B cell (primary cell): Measurements from ENCODE around the gene PHACTR1.

Experiments
- EZH2 ChIP-seq: IDR thresholded peaks from 2 replicates; pipeline ENCODE4 v1.6.1; 2012; ENCODE audit warnings: borderline replicate concordance, low read depth, mild to moderate bottlenecking, moderate library complexity, low read length; ENCODE audit not compliant: insufficient read depth, poor library complexity, severe bottlenecking
- TF ChIP-seq, protein P1 (sequence below): fragments of 200-600 bp; IDR thresholded peaks from one replicate; pipeline ENCODE4 v1.8.0; 2022; ENCODE audit warnings: antibody characterized with exemption, mild to moderate bottlenecking

DNA sequence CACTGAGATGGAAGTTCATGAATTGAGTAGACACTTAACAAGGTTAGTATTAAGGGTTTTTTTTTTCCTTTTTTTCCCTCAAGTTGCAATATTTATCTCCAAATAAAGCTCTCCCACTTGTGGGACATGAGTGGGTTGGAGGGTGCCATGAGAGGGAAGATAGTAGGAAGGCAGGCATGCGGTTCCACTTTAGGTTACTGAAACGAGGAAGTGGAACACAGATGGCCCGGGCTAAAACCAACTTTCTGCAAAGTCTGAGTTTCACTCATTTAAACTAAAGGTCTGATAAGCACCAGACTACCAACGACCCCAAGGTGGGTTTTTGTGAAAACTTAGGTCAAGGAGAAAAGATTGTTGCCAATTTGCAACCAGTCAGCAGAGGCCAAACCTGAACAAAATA lies 569.6 kb downstream of the PHACTR1 start:
- TF ChIP-seq, protein P1, sequence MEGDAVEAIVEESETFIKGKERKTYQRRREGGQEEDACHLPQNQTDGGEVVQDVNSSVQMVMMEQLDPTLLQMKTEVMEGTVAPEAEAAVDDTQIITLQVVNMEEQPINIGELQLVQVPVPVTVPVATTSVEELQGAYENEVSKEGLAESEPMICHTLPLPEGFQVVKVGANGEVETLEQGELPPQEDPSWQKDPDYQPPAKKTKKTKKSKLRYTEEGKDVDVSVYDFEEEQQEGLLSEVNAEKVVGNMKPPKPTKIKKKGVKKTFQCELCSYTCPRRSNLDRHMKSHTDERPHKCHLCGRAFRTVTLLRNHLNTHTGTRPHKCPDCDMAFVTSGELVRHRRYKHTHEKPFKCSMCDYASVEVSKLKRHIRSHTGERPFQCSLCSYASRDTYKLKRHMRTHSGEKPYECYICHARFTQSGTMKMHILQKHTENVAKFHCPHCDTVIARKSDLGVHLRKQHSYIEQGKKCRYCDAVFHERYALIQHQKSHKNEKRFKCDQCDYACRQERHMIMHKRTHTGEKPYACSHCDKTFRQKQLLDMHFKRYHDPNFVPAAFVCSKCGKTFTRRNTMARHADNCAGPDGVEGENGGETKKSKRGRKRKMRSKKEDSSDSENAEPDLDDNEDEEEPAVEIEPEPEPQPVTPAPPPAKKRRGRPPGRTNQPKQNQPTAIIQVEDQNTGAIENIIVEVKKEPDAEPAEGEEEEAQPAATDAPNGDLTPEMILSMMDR: no peak
- no peak for TF ChIP-seq EZH2
